Upper lobe of left lung (tissue), 6 donors: ENCODE data around the gene IL17RD. TPM values are rescaled to one million over a fixed set of nuclear protein-coding genes. Genes with fewer than 3 reads are reported as not detected.

Source experiments
- ATAC-seq, 2 donors: fragments of 200-7000 bp; cut with Tn5 transposase; one replicate each; pipeline ENCODE4 v1.9.1; 2022; ENCODE audit warnings: mild to moderate bottlenecking in 2 of 2, moderate library complexity in 2 of 2; ENCODE audit not compliant: low FRiP score in 2 of 2
- DNase-seq, 2 donors: peaks; one replicate each; pipeline ENCODE4 v3.0.0-alpha.2; 2019 to 2020
- H3K27ac ChIP-seq, 4 donors: fragments of 200-600 bp; sonication (generic); one replicate each; pipeline ENCODE4 v1.5.1; 2016 to 2019
- H3K27me3 ChIP-seq, 4 donors: fragments of 200-600 bp; sonication (generic); one replicate each; pipeline ENCODE4 v1.5.1; 2017 to 2019
- H3K36me3 ChIP-seq, 4 donors: fragments of 200-600 bp; sonication (generic); one replicate each; pipeline ENCODE4 v1.5.1; 2016 to 2019
- H3K4me1 ChIP-seq, 4 donors: fragments of 200-600 bp; sonication (generic); one replicate each; pipeline ENCODE4 v1.5.1; 2018 to 2019
- H3K4me3 ChIP-seq, 4 donors: fragments of 200-600 bp; sonication (generic); one replicate each; pipeline ENCODE4 v1.5.1; 2017 to 2019; ENCODE audit warnings: mild to moderate bottlenecking in 2 of 4, moderate library complexity in 1 of 4
- H3K9me3 ChIP-seq, 4 donors: fragments of 200-600 bp; sonication (generic); one replicate each; pipeline ENCODE4 v1.5.1; 2018 to 2019
- CTCF ChIP-seq, 6 experiments: fragments of 450-650 bp in 4 of 6; fragments of 200-600 bp in 2 of 6; sonication (generic) in 2 of 6; IDR thresholded peaks; one replicate each; pipeline ENCODE4 v1.5.1; 2016 to 2019; ENCODE audit warnings: antibody characterized with exemption in 6 of 6
- EP300 ChIP-seq, 4 donors: sonication (generic); formaldehyde crosslinking; IDR thresholded peaks; one replicate each; pipeline ENCODE4 v1.5.1; 2017; ENCODE audit warnings: antibody characterized with exemption in 4 of 4, control low read depth in 2 of 4
- POLR2A ChIP-seq, 4 donors: fragments of 450-650 bp; IDR thresholded peaks; one replicate each; pipeline ENCODE4 v1.5.1; 2016 to 2017; ENCODE audit warnings: antibody characterized with exemption in 4 of 4, mild to moderate bottlenecking in 2 of 4
- POLR2AphosphoS5 ChIP-seq, 2 donors: sonication (generic); formaldehyde crosslinking; IDR thresholded peaks; one replicate each; pipeline ENCODE4 v1.5.1; 2017; ENCODE audit warnings: antibody characterized with exemption in 2 of 2
- WGBS, 2 donors: methylation state at CpG; one replicate each; pipeline ENCODE4 v1.1.5; 2017 to 2018; 5-methylcytosine and 5-hydroxymethylcytosine counted together
- total RNA-seq, 6 donors: library from RNA; depleted of rRNA in 4 of 6; stranded (reverse); fragments of >200 nt in 4 of 6; gene quantifications; one replicate each; pipeline versions ENCODE4 v1.1.0 to v1.2.1, GENCODE V29; 2016 to 2021
- donor health status: DM: no; HTN: no; CAD: no; lungs with moderate emphysema.
- donor health status: DM: no; HTN: yes; CAD: no; lungs with severe emphysema.

Gene IL17RD
- total RNA-seq, 6 donors from 2014 or later = under 0.01 to 2.7 (median 0.49) TPM

DNA sequence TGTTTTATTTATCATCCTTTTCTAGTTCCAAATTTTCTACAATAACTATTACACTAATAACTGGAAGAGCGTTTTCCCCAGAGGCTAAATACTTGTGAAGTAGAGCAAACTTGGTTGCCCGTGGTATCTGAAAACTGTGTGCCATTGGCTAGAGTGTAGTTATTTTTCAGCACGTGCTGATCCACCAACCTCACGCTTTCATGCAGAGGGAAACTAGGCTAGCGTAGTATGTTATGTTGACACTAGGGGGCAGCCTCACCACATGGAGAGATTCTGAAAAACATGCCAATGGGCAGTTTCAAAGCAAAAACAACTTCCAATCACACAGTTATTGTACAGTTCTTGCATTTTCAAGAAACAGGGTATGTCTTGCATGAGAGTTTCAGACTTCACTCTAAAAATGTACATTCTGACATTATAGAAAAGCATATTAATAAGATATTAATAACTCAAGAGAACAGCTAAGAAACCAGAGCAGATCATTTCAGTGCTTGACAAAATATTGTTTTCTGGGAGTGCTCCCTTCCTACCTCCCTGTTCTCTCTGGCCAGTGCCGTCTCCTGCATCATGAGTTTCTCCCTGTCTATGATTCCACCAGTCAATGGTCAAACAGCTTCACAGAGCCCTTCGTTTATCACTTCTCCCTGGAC lies 65.0 kb downstream of the IL17RD start:
- ATAC-seq (peak; percentile 84 to 91), DNase-seq (peak in 1 of 2 donors; percentile 53)
- Histone ChIP-seq H3K27me3 (no peaks in the 10 kb centered on the region), H3K9me3 (no peaks in the 10 kb centered on the region), H3K36me3 (no peaks in the 10 kb centered on the region), H3K4me1 (no peaks in the 10 kb centered on the region), H3K27ac (no peak overlapping the region), H3K4me3 (no peak overlapping the region)
- TF ChIP-seq POLR2A (IDR thresholded peaks at IDR 0.05) = no peak
- peak; percentile 74 to 86 (median 81) for TF ChIP-seq CTCF (IDR thresholded peaks at IDR 0.05)
- TF ChIP-seq POLR2AphosphoS5 (IDR thresholded peaks at IDR 0.05) = no peak
- no peak for TF ChIP-seq EP300 (IDR thresholded peaks at IDR 0.05)
- 15 to 18% methylated on average over 7 of the region's 7 CpGs for WGBS, 2 donors

DNA sequence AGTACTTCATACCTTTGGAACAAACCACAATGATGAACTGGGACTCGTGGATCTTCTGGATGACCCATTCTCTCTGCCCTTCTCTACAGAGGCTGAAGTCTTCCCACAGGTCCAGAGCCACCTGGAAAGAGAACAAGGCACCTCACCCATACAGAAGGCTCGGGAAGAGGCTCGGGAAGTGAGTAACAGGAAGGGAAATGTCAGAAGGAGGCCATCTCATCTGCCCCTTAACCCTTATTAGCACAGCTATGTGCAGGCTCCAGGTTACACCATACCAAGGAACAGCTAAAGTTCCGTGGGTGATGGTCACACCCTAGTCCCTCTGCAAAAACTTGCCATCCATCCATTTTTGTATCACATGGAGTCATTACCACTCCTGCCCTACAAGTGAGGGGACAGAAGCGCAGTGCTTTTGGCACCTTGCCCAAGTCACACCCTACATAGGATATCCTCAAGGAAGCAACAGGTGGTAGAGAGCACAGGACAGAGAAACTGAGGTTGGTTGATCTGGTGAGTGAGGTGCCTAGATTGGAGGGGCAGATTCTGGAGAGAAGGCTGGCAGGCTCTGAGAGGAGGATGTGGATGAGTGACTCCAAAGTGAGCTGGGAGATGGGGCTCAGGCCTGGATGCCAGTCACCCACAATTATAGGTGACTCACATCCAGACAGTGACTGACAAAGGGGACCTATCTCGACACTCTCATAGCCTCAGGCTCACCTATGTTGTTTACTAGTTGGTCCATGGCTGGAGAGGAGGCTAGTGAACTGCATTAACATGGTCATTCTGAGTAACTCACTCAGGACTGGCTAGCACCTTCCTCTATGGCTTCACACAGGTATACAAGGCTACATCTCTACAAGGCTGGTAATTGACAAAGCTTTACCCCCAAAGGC lies 66.5 kb downstream of the IL17RD start:
- no peak overlapping the region for H3K27ac ChIP-seq
- ATAC-seq (no peak), DNase-seq (no peak)
- H3K27me3 ChIP-seq = no peaks in the 10 kb centered on the region
- H3K36me3 ChIP-seq = no peaks in the 10 kb centered on the region
- WGBS, 2 donors = 65 to 77% methylated on average over 5 to 6 of the region's 6 CpGs
- no peak overlapping the region for H3K4me3 ChIP-seq
- no peaks in the 10 kb centered on the region for H3K4me1 ChIP-seq
- TF ChIP-seq POLR2AphosphoS5 (IDR thresholded peaks at IDR 0.05) = no peak
- no peak for TF ChIP-seq POLR2A (IDR thresholded peaks at IDR 0.05)
- no peak for TF ChIP-seq EP300 (IDR thresholded peaks at IDR 0.05)
- TF ChIP-seq CTCF (IDR thresholded peaks at IDR 0.05) = no peak
- H3K9me3 ChIP-seq = no peaks in the 10 kb centered on the region

- H3K36me3 ChIP-seq = no peaks in the 10 kb centered on the region
- peak in 1 of 2 donors; percentile 58 for DNase-seq
- no peak overlapping the region for H3K4me3 ChIP-seq
- H3K9me3 ChIP-seq = no peaks in the 10 kb centered on the region
- no peaks in the 10 kb centered on the region for H3K4me1 ChIP-seq
- WGBS, 2 donors = 93 to 96% methylated on average over 22 to 23 of the region's 23 CpGs
- no peak for TF ChIP-seq POLR2AphosphoS5 (IDR thresholded peaks at IDR 0.05)
- TF ChIP-seq POLR2A (IDR thresholded peaks at IDR 0.05) = no peak
- no peak for TF ChIP-seq CTCF (IDR thresholded peaks at IDR 0.05)
- no peak for TF ChIP-seq EP300 (IDR thresholded peaks at IDR 0.05)
- H3K27me3 ChIP-seq = no peaks in the 10 kb centered on the region
- ATAC-seq = no peak
- no peak overlapping the region for H3K27ac ChIP-seq
Observed at GRCh38 chr3:57097536-57097935, 67.6 kb downstream of the IL17RD start.

- Histone ChIP-seq H3K9me3 (no peaks in the 10 kb centered on the region), H3K4me3 (no peak overlapping the region), H3K27me3 (no peaks in the 10 kb centered on the region), H3K27ac (no peak overlapping the region), H3K36me3 (no peaks in the 10 kb centered on the region), H3K4me1 (no peaks in the 10 kb centered on the region)
- TF ChIP-seq CTCF (IDR thresholded peaks at IDR 0.05) = no peak
- TF ChIP-seq POLR2AphosphoS5 (IDR thresholded peaks at IDR 0.05) = no peak
- no peak for TF ChIP-seq POLR2A (IDR thresholded peaks at IDR 0.05)
- TF ChIP-seq EP300 (IDR thresholded peaks at IDR 0.05) = no peak
- DNase-seq (no peak), ATAC-seq (no peak)
- 96 to 97% methylated on average over 5 of the region's 5 CpGs for WGBS, 2 donors
Observed at GRCh38 chr3:57095363-57095762, 69.8 kb downstream of the IL17RD start.
